Thyroid gland (tissue), 4 donors: Measurements from ENCODE around the gene TFAP2D. TPM values are rescaled to one million over a fixed set of nuclear protein-coding genes. Genes with fewer than 3 reads are reported as not detected.

Experiments used
- DNase-seq, 2 donors: peaks; one replicate each; pipeline ENCODE4 v3.0.0-alpha.2; 2019
- H3K27ac ChIP-seq, 3 donors: fragments of 200-600 bp; sonication (generic); 1 replicate in 2 of 3; 2 replicates in 1 of 3; pipeline ENCODE4 v1.5.1; 2016 to 2019; ENCODE audit warnings: mild to moderate bottlenecking in 1 of 3, moderate library complexity in 1 of 3
- H3K27me3 ChIP-seq: fragments of 200-600 bp; sonication (generic); one replicate; pipeline ENCODE4 v1.5.1; 2019
- H3K36me3 ChIP-seq, 2 donors: fragments of 200-600 bp; sonication (generic); one replicate each; pipeline ENCODE4 v1.5.1; 2016 to 2019
- H3K4me1 ChIP-seq, 2 donors: fragments of 200-600 bp; sonication (generic); one replicate each; pipeline ENCODE4 v1.5.1; 2017 to 2019
- H3K4me3 ChIP-seq, 3 donors: fragments of 200-600 bp; sonication (generic); replicated peaks in 1 of 3; 1 replicate in 2 of 3; 2 replicates in 1 of 3; pipeline ENCODE4 v1.5.1; 2016; ENCODE audit warnings: mild to moderate bottlenecking in 1 of 3
- H3K9me3 ChIP-seq: fragments of 200-600 bp; sonication (generic); one replicate; pipeline ENCODE4 v1.5.1; 2017
- CTCF ChIP-seq, 6 experiments: fragments of 200-600 bp in 3 of 6; fragments of 450-650 bp in 3 of 6; sonication (generic) in 3 of 6; IDR thresholded peaks; one replicate each; pipeline ENCODE4 v1.5.1; 2016 to 2019; ENCODE audit warnings: antibody characterized with exemption in 6 of 6, mild to moderate bottlenecking in 2 of 6, inconsistent platforms in 1 of 6, moderate library complexity in 1 of 6
- POLR2A ChIP-seq, 2 donors: fragments of 450-650 bp; IDR thresholded peaks; one replicate each; pipeline ENCODE4 v1.6.1; 2017; ENCODE audit warnings: antibody characterized with exemption in 2 of 2, mild to moderate bottlenecking in 2 of 2, moderate library complexity in 1 of 2
- WGBS, 2 donors: methylation state at CpG; one replicate each; pipeline ENCODE4 v1.1.5; 2017; 5-methylcytosine and 5-hydroxymethylcytosine counted together
- intact Hi-C: fragments of 100-400 bp; cut with DNase I; formaldehyde crosslinking; loops from one replicate; pipeline ENCODE4 v1.15.1; 2023
- total RNA-seq, 4 donors: library from RNA; depleted of rRNA; stranded (reverse); fragments of >200 nt; gene quantifications; one replicate each; pipeline ENCODE4 v1.2.3, GENCODE V29; 2016

The TFAP2D gene
- total RNA-seq, 4 donors from 2014 or later: not detected

- Histone ChIP-seq H3K36me3 (no peaks in the 10 kb centered on the region), H3K27me3 (no peaks in the 10 kb centered on the region), H3K4me3 (no peak overlapping the region), H3K4me1 (no peaks in the 10 kb centered on the region), H3K9me3 (no peaks in the 10 kb centered on the region), H3K27ac (no peak overlapping the region)
- TF ChIP-seq CTCF (IDR thresholded peaks at IDR 0.05) (no peak), POLR2A (IDR thresholded peaks at IDR 0.05) (no peak)
- intact Hi-C loops: no loop called here
- no peak for DNase-seq
- 12 to 21% methylated on average over 2 of the region's 2 CpGs for WGBS, 2 donors
These were observed 5.2 kb downstream of the TFAP2D start for GRCh38 chr6:50718566-50718965.

- WGBS, 2 donors: 4 to 6% methylated on average over 10 of the region's 10 CpGs
- intact Hi-C loops: no loop called here
- Histone ChIP-seq H3K36me3 (no peaks in the 10 kb centered on the region), H3K4me1 (no peaks in the 10 kb centered on the region), H3K27me3 (no peaks in the 10 kb centered on the region), H3K4me3 (no peak overlapping the region), H3K9me3 (no peaks in the 10 kb centered on the region), H3K27ac (no peak overlapping the region)
- no peak for TF ChIP-seq CTCF (IDR thresholded peaks at IDR 0.05)
- TF ChIP-seq POLR2A (IDR thresholded peaks at IDR 0.05): no peak
- no peak for DNase-seq
These were observed 7.3 kb downstream of the TFAP2D start for GRCh38 chr6:50720623-50721022.

GRCh38 chr6:50721978-50722377, 8.7 kb downstream of the TFAP2D start:
- 2 to 6% methylated on average over 19 of the region's 19 CpGs for WGBS, 2 donors
- H3K27me3 ChIP-seq: no peaks in the 10 kb centered on the region
- TF ChIP-seq CTCF (IDR thresholded peaks at IDR 0.05) (no peak), POLR2A (IDR thresholded peaks at IDR 0.05) (no peak)

GRCh38 chr6:50722829-50723554, 9.7 kb downstream of the TFAP2D start:
- H3K27me3 ChIP-seq: no peaks in the 10 kb centered on the region

More at GRCh38 chr6:50721978-50722377, 8.7 kb downstream of the TFAP2D start:
- intact Hi-C loops: no loop called here
- no peaks in the 10 kb centered on the region for H3K9me3 ChIP-seq
- DNase-seq: no peak
- no peak overlapping the region for H3K4me3 ChIP-seq
- no peak overlapping the region for H3K27ac ChIP-seq
- H3K4me1 ChIP-seq: no peaks in the 10 kb centered on the region
- H3K36me3 ChIP-seq: no peaks in the 10 kb centered on the region

More at GRCh38 chr6:50722829-50723554, 9.7 kb downstream of the TFAP2D start:
- TF ChIP-seq CTCF (IDR thresholded peaks at IDR 0.05) (no peak), POLR2A (IDR thresholded peaks at IDR 0.05) (no peak)
- H3K36me3 ChIP-seq: no peaks in the 10 kb centered on the region
- 6% methylated on average over 24 of the region's 24 CpGs for WGBS, 2 donors
- intact Hi-C loops: no loop called here
- no peaks in the 10 kb centered on the region for H3K4me1 ChIP-seq
- H3K27ac ChIP-seq: no peak overlapping the region
- H3K4me3 ChIP-seq: no peak overlapping the region
- H3K9me3 ChIP-seq: no peaks in the 10 kb centered on the region
- DNase-seq: no peak
